Pons (tissue), 1 donor: ENCODE measurements around the gene UBE3C.

Experiments used
- DNase-seq: peaks from one replicate; pipeline ENCODE4 v3.0.0-alpha.2; 2016; ENCODE audit warnings: low spot score

Gene UBE3C

DNA sequence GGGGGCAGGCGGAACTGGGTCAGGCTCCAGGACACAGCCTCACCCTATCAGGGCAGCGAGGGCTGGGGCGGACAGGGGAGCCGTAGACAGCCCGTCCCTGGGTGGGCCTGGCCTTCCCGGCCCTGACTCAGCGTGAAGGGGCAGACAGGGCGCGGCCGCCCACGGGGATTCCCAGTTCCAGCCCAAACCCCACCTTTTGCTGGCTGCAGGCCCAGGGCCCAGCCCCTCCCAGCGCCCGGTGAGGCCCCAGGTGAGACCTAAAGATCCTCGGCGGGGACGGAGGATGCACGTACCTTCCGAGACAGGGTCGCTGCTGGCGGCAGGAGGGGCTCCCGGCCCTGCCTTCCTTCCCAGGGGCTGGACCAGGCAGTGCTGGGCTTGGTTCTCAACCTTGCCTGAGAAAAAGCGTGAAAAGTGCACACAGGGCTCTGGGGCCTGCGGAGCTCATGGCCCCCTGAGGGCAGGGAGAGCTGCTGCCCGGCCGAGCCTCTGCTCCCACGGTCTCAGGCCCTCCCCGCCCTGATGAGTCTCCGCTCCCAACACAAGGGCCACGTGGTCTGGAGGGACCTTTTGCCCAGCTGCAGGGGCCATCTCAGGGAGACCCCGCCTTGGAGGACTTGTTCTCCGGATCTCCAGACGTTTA lies 154.2 kb downstream of the UBE3C start:
- DNase-seq: no peak

DNA sequence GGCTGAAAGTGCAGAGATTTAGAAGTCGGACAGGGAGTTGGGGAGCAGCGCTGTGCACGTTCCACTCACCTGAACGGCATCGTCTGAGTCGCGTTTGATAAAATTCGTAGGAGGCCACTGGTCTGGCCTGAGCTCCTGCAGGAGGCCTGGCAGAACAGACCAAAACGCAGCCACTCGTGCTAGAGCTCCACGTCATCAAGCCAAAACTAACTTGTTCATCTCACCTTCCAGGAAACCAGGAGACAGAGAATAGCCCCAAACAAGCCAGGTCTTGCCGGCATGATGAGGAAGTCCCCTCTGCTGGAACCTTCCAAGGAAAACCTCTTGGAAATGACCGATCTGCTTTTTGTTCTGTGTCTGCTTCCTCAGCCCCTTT lies 154.7 kb downstream of the UBE3C start:
- no peak for DNase-seq

DNA sequence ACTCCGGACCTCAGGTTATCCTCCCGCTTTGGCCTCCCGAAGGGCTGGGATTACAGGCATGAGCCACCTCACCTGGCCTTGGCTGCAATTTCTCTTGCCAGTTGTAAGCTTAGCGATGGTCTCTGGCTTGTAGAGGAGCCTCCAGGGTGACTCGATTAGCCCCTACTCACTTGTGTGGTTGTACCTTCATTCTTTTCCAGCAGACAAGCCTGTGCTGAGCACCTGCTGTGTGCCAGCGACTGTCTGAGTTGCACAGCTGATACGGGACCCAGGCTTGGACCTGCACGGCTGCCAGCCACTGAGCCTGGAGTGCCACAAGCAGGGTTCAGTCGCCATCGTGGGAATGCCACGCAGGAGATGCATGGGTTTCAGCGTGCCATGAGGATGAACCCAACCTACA lies 156.0 kb downstream of the UBE3C start:
- DNase-seq: no peak

DNA sequence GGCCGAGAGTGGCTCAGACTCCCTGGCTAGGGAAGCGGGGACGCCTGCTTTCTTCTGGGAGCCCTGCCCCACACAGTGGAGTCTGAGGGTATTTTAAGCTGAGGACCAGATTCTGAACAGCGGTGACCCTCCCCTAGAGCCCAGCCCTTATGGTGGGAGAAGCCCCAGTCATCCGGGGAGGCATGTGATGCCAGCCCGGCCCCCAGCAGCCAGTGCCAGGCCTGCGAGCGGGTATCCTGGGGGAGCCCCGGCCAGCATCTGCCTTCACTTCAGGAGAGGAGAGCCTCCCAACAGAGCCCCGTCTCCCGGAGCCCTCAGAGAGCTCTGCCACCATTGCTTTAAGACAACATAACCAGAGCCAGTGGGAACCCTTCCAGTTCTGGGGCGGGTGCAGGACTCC lies 156.6 kb downstream of the UBE3C start:
- DNase-seq: no peak

DNA sequence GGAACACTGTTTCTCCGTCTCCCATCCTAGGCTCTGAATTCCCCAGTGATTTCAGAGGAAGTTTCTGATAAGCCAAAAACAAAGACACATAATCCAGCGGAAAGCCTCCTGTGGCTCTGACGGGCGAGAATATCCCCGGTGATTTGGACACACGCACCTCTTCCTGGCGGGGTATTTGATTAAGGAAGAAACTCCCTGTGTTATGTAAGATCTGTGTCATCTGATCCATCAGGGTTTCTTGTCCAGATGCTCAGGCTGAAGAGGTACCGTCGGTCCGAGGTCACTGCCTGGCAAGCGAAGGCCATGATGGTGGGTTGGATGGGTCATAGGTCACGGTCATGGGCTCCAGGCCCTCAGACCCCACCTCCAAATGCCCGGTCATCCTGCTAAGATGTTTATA lies 158.5 kb downstream of the UBE3C start:
- DNase-seq: no peak

- DNase-seq: no peak
These were observed 160.5 kb downstream of the UBE3C start for GRCh38 chr7:157299317-157299612.

DNA sequence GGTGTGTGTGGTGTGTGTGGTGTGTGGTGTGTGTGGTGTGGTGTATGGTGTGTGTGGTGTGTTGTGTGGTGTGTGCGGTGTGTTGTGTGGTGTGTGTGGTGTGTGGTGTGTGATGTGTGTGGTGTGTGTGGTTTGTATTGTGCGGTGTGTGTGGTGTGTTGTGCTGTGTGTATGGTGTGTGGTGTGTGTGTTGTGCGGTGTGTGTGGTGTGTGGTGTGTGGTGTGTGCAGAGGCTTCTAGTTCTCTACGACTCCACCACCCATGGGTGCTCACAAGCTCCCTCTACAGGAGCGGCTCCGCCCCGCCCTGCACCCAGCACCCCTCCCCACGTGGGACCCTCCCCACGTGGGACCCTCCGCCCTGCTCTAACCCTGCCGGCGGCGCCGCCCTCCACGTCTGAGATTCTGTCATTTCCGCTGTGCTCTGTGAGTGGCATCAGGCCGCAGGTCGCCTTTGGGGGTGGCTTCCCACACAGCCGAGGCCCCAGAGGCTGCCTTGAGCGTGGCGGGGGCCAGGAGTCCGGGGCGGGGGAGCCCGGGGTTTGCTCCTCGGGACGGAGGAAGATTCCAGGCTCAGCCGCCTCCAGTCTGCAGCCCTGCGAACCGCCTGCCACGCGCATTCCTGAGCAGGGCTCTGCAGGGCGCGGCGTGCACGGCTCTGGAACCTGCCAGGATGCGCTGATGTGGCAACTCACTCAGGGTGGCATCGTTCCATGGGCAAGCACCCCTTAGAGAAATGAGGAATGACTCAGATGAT lies 161.1 kb downstream of the UBE3C start:
- DNase-seq: no peak

DNA sequence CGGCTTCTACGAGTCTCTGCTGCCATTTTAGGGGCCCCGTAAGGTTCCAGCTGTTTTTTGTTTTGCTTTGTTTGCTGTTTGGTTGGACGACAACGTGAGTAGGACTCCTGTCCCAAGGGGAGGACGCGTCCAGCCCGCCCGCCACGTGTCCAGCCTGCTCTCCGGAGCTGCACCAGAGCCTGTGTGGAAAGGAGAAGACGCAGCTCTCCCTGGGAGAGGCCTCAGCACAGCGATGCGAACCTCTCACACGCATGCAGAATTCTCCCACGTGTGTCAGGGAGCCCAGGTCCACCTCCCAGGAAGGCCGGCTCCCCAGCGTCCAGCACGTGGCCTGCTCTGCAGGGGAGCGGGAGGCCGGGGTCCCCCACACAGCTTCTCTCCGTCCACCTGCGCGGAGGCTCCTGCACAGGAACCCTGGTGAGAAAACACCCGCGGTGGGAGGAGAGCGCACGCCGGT lies 161.7 kb downstream of the UBE3C start:
- DNase-seq: no peak

- no peak for DNase-seq
These were observed 162.9 kb downstream of the UBE3C start for GRCh38 chr7:157301610-157302120.

DNA sequence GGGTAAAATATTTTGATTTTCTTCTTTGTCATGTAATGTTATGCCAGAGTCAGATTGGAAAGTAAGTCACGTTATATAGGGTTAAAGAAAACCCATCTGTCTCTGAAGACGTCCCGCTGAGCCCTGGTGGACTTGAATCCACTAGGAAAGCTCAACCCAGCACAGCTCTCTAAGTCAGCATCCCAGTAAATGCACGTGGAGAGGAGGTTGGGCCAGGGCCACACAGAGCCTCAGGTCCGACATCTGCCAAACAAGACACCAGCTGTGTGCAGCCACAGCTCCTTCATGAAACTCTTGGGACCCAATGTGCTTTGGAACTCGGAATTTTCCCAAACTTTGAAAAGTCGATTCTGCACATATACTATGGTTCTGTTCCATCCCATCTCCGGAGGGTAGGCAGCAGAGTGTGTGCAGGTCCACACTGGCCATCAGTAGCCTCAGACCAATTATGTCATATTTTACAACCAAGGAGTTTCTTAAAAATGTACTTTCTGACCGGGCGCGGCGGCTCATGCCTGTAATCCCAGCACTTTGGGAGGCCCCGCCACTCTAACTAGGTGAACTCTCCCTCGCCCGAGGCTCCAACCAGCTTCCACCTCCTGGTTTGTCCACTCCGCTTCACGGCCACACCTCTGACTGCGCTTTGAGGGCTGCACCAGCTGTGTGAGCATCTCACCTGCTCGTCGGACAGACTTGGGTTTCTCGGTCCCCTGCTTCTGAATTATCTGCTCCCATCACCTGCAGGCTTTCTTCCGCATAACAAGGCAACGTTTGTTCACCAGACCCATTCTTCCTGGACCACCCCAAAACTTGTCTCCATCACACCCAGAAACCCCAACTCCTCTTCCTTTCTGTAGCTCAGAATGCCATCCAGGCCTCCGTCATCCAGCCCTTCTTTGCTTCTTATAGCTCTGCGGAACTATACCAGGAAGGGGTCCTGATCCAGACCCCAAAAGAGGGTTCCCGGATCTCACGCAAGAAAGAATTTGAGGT lies 168.4 kb downstream of the UBE3C start:
- no peak for DNase-seq

- DNase-seq: peak; percentile 95
These were observed 171.4 kb downstream of the UBE3C start for GRCh38 chr7:157309988-157310668.

- no peak for DNase-seq
These were observed 172.0 kb downstream of the UBE3C start for GRCh38 chr7:157310676-157311185.

GRCh38 chr7:157312941-157313340 lies 174.2 kb downstream of the UBE3C start:
- no peak for DNase-seq

DNA sequence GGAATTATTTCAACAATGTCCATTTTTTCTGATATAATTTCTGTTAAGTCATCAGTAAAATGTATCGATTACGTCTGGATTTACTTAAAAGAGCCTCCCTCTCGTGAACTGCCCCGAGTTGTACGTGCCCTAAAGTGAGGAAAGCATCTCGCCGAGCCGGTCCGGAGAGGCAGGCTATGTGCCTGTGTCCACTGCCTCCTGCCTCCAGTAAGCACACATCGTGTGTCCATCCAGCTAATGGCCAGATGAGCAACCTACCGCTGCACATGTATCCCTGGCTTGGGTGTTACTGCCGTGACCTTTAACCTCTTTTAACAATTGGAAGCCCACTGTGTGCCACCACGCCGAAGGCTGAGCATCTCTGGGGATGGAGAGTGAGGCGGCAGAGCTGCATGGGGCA lies 174.9 kb downstream of the UBE3C start:
- DNase-seq: no peak

DNA sequence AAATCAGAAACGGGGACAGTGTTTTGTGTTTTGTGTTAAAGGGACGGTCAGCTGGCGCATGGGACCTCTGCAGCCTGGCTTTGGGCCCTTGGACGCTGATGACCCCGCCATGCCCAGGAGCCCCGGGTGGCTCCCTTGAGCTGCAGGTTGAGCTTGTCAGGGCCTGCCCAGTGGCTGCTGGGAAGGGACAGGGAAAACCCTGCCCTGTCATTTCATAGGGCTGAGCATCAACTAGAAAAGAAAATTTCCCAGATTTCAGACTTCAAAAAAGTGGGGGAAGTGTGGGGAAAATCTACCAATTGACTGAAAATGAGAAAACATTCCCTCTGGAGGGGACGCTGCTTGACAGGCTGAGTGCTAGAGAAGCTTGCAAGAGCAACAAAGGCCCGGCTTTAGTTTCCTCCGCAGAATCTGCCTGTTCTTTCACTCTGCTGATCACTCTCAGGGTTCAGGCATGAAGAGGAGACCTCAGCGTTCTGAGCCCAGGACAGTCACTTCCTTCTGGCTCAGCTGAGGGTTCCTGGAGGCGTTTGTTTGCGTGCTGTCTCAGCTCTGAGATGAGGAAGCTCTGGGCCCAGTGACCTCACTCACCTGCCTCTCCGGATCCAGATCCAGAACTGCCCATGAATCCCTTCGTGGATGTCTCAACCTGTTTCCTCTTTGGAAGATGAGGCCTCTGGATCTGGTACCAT lies 179.4 kb downstream of the UBE3C start:
- DNase-seq: peak; percentile 53
